IgD-negative memory B cell (primary cell): ENCODE data around the gene MEIS1. TPM values are rescaled to one million over a fixed set of nuclear protein-coding genes. Genes with fewer than 3 reads are reported as not detected.
"Not testable (repeated sequence)": the region's sequence is repeated elsewhere in the genome, so short reads cannot be mapped to it uniquely, and the experiment has no call there.

ENCODE experiments used
- H3K27ac Mint-ChIP-seq, 3 donors: one replicate each; pipeline ENCODE4 v1.8.0; 2020 to 2022; ENCODE audit warnings: mild to moderate bottlenecking in 3 of 3, mixed read lengths in 3 of 3, moderate library complexity in 1 of 3
- H3K27me3 Mint-ChIP-seq: one replicate; pipeline ENCODE4 v1.8.0; 2021; ENCODE audit warnings: mixed read lengths
- H3K36me3 Mint-ChIP-seq: one replicate; pipeline ENCODE4 v1.8.0; 2020; ENCODE audit warnings: mild to moderate bottlenecking, mixed read lengths
- H3K4me1 Mint-ChIP-seq, 3 donors: one replicate each; pipeline ENCODE4 v1.8.0; 2020 to 2022; ENCODE audit warnings: mixed read lengths in 3 of 3, mild to moderate bottlenecking in 1 of 3
- H3K4me3 Mint-ChIP-seq, 4 donors: one replicate each; pipeline ENCODE4 v1.8.0; 2020 to 2022; ENCODE audit warnings: mild to moderate bottlenecking in 4 of 4, mixed read lengths in 4 of 4, moderate library complexity in 3 of 4
- H3K9me3 Mint-ChIP-seq, 3 donors: one replicate each; pipeline ENCODE4 v1.8.0; 2020 to 2021; ENCODE audit warnings: mixed read lengths in 3 of 3, mild to moderate bottlenecking in 1 of 3
- polyA plus RNA-seq: library from polyadenylated mRNA; unstranded; fragments of 300-500 nt; fragmentation: Illumina TruSeq; gene quantifications from one replicate; pipeline ENCODE4 v1.2.3, GENCODE V29; 2021

Gene MEIS1
- polyA plus RNA-seq, 1 donor from 2014 or later: 0.33 TPM

- H3K4me1 Mint-ChIP-seq: no peaks in the 10 kb centered on the region
- no peaks in the 10 kb centered on the region for H3K27me3 Mint-ChIP-seq
- no peaks in the 10 kb centered on the region for H3K36me3 Mint-ChIP-seq
- no peak overlapping the region for H3K27ac Mint-ChIP-seq
- peaks cover 0 to 2% (median 0%) of the 10 kb centered on the region in 3 donors for H3K9me3 Mint-ChIP-seq
- H3K4me3 Mint-ChIP-seq: no peak overlapping the region
These were observed 28.4 kb downstream of the MEIS1 start for GRCh38 chr2:66463206-66463755.

- no peaks in the 10 kb centered on the region for H3K27me3 Mint-ChIP-seq
- no peak overlapping the region for H3K27ac Mint-ChIP-seq
- H3K36me3 Mint-ChIP-seq: no peaks in the 10 kb centered on the region
- H3K9me3 Mint-ChIP-seq: no peaks in the 10 kb centered on the region
- H3K4me3 Mint-ChIP-seq: no peak overlapping the region
- peaks cover 0 to 4% (median 0%) of the 10 kb centered on the region in 3 donors for H3K4me1 Mint-ChIP-seq
These were observed 30.2 kb downstream of the MEIS1 start for GRCh38 chr2:66464930-66465637.

GRCh38 chr2:66466433-66466832, 31.5 kb downstream of the MEIS1 start:
- no peaks in the 10 kb centered on the region for H3K27me3 Mint-ChIP-seq
- peaks cover 0 to 6% (median 0%) of the 10 kb centered on the region in 3 donors for H3K4me1 Mint-ChIP-seq
- H3K27ac Mint-ChIP-seq: no peak overlapping the region
- H3K36me3 Mint-ChIP-seq: no peaks in the 10 kb centered on the region
- H3K4me3 Mint-ChIP-seq: no peak overlapping the region
- H3K9me3 Mint-ChIP-seq: no peaks in the 10 kb centered on the region

DNA sequence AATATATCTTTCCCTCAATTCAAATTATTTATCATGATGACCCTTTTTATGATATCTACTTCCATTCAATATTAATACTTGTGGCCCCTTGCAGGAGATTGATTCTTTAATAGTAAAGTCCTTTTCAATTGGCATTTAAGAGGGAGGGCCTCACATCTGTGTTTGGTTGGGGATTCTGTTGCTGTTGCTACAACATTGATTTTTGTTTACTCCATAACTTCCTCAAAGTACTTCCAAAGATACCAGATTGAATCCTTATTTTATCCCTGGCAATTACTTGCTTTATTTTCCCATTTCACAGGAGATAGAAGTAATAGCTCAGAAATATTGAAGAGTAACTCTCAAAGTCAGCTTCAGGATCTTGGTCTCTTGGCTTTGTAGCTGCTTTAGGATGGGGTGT, 32.8 kb downstream of the MEIS1 start:
- Mint-ChIP-seq H3K27ac (no peak overlapping the region), H3K36me3 (no peaks in the 10 kb centered on the region), H3K9me3 (no peaks in the 10 kb centered on the region), H3K27me3 (no peaks in the 10 kb centered on the region), H3K4me3 (no peak overlapping the region), H3K4me1 (peaks cover 0 to 6% (median 0%) of the 10 kb centered on the region in 3 donors)

- Mint-ChIP-seq H3K9me3 (no peaks in the 10 kb centered on the region), H3K27ac (no peak overlapping the region), H3K36me3 (no peaks in the 10 kb centered on the region), H3K4me1 (peaks cover 0 to 6% (median 0%) of the 10 kb centered on the region in 3 donors), H3K4me3 (no peak overlapping the region), H3K27me3 (peaks cover 2% of the 10 kb centered on the region)
These were observed 34.4 kb downstream of the MEIS1 start for GRCh38 chr2:66469214-66469902.

DNA sequence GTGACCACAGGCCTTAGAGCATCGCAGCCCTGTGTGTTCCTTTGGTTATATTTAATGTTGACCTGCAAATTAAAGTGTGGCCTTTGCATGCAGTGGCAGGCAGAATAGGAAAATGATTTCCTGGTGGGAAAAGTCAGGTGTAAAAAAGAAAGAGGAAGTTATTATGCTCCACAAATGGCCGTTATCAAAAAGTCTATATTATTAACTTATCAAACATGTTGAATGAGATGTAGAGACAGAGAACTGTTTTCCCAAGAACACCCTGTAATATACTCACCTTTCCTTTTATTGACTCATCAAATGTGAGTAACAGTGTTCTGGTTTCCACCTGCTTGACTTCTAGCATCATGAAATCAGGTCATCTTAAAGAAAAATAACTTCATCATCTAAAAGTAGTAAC, 35.3 kb downstream of the MEIS1 start:
- no peak overlapping the region for H3K4me3 Mint-ChIP-seq

GRCh38 chr2:66472225-66472843, 37.4 kb downstream of the MEIS1 start:
- Mint-ChIP-seq H3K4me3 (no peak overlapping the region), H3K4me1 (peaks cover 0 to 6% (median 0%) of the 10 kb centered on the region in 3 donors), H3K9me3 (no peaks in the 10 kb centered on the region), H3K27me3 (peaks cover 2% of the 10 kb centered on the region), H3K27ac (no peak overlapping the region), H3K36me3 (no peaks in the 10 kb centered on the region)

More for the DNA sequence above, 35.3 kb downstream of the MEIS1 start:
- Mint-ChIP-seq H3K27me3 (peaks cover 2% of the 10 kb centered on the region), H3K4me1 (peaks cover 0 to 6% (median 0%) of the 10 kb centered on the region in 3 donors), H3K9me3 (no peaks in the 10 kb centered on the region), H3K36me3 (no peaks in the 10 kb centered on the region), H3K27ac (no peak overlapping the region)

GRCh38 chr2:66477135-66477842, 42.4 kb downstream of the MEIS1 start:
- H3K4me1 Mint-ChIP-seq: no peaks in the 10 kb centered on the region
- no peak overlapping the region for H3K4me3 Mint-ChIP-seq
- H3K9me3 Mint-ChIP-seq: no peaks in the 10 kb centered on the region
- peaks cover 4% of the 10 kb centered on the region for H3K27me3 Mint-ChIP-seq
- H3K36me3 Mint-ChIP-seq: no peaks in the 10 kb centered on the region
- H3K27ac Mint-ChIP-seq: no peak overlapping the region

DNA sequence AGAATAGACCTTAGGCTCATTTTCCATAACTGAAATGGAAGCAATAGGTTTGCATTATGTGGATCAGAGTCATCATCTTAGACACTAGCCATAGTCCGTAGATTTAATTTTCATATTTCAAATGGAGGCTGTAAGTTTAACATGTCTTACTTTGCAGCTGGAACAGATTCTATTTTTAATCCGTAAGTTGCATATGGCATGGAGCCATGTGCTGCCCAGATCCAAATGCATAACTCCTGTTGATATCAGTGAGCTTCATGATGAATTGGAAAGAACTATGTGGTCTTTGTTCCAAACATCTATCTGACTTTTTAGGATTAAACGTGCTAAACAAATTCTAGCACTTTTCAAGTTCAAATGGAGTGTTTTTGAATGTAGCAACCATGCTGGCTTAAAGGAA, 43.4 kb downstream of the MEIS1 start:
- H3K27me3 Mint-ChIP-seq: peaks cover 4% of the 10 kb centered on the region
- H3K27ac Mint-ChIP-seq: no peak overlapping the region
- H3K36me3 Mint-ChIP-seq: no peaks in the 10 kb centered on the region
- no peaks in the 10 kb centered on the region for H3K9me3 Mint-ChIP-seq
- no peaks in the 10 kb centered on the region for H3K4me1 Mint-ChIP-seq
- no peak overlapping the region for H3K4me3 Mint-ChIP-seq

DNA sequence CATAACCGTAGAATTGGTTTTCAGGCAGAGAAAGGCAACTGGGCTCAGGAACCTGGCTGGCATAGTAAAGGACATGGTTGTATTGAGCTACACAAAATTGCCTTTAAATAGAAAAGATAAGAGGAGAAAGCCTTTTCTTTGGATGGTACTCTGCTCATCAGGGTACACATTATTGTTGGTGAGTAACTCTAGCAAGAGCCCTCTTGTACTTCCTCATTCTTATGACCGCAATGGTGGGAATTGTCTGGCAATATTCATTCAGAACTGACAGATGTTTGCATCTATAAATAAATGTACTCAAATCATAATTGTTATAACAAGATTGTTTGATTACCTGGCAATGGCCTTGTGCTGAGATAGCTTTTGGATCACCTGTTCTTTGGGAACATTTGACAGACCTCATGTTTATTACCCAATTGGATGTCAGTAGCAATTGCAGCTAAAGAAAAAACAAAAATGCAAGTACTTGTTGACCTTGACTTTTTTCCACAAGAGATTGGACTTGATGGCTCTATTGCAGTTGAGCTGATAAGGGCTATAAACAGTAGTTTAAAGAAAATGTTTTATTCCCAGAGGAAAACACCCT, 43.9 kb downstream of the MEIS1 start:
- no peak overlapping the region for H3K4me3 Mint-ChIP-seq
- no peak overlapping the region for H3K27ac Mint-ChIP-seq
- H3K27me3 Mint-ChIP-seq: peaks cover 4% of the 10 kb centered on the region
- no peaks in the 10 kb centered on the region for H3K4me1 Mint-ChIP-seq
- no peaks in the 10 kb centered on the region for H3K9me3 Mint-ChIP-seq
- H3K36me3 Mint-ChIP-seq: no peaks in the 10 kb centered on the region

DNA sequence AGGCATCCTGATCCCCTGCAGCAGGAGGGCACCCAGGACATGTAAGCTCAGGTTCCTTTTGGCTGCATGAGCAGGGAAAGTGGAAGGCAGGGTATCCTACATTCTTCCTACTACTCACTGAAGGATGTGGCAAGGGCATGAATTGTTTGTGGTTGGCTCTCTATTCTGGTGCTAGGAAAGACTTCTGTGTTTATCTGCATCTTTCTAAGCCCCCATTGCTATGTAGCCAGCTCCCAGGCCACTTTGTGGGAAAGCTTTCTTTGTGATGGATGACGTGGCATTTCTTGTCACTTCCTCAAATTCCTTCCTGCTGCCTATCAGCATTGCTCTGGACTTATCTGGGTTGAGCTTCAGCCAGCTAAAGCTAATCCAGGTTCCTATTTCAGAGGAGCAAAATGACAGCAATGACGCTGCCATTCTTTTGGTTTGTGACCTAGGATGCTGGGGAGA, 46.2 kb downstream of the MEIS1 start:
- no peak overlapping the region for H3K4me3 Mint-ChIP-seq
- no peaks in the 10 kb centered on the region for H3K36me3 Mint-ChIP-seq
- H3K27ac Mint-ChIP-seq: no peak overlapping the region
- H3K9me3 Mint-ChIP-seq: peaks cover 0 to 4% (median 0%) of the 10 kb centered on the region in 3 donors
- H3K27me3 Mint-ChIP-seq: peaks cover 1% of the 10 kb centered on the region
- no peaks in the 10 kb centered on the region for H3K4me1 Mint-ChIP-seq

DNA sequence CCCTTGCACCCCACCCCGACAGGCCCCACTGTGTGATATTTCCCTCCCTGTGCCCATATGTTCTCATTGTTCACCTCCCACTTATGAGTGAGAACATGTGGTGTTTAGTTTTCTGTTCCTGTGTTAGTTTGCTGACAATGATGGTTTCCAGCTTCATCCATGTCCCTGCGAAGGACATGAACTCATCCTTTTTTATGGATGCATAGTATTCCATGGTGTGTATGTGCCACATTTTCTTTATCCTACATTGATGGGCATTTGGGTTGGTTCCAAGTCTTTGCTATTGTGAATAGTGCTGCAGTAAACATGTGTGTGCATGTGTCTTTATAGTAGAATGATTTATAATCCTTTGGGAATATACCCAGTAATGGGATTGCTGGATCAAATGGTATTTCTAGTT, 50.3 kb downstream of the MEIS1 start:
- H3K9me3 Mint-ChIP-seq, H3K4me1 Mint-ChIP-seq, H3K4me3 Mint-ChIP-seq: not testable (repeated sequence)

DNA sequence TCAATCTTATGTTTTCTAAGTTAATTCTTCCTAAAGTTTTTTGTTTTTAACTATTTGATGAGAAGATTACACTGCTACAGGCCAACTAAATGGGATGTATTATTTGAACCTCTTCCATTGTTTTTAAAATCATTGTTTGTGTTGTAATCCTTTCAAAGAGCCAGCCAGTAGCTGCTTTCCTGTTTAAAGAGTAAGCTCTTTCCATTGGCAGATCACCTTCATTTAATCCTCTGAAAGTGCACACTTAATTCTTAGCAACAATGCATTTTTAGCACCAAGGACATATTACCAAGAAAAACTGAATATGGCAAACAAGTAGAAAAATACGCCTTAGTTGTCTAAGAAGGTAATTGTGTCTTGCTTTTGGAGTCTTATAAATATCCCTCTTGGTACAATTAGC, 54.0 kb downstream of the MEIS1 start:
- H3K27ac Mint-ChIP-seq: no peak overlapping the region

More for the DNA sequence above, 50.3 kb downstream of the MEIS1 start:
- not testable (repeated sequence) for H3K27me3 Mint-ChIP-seq, H3K27ac Mint-ChIP-seq, H3K36me3 Mint-ChIP-seq

GRCh38 chr2:66489436-66489835, 54.5 kb downstream of the MEIS1 start:
- H3K27me3 Mint-ChIP-seq: peaks cover 4% of the 10 kb centered on the region
- no peak overlapping the region for H3K27ac Mint-ChIP-seq

More for the DNA sequence above, 54.0 kb downstream of the MEIS1 start:
- Mint-ChIP-seq H3K9me3 (peaks cover 0 to 7% (median 0%) of the 10 kb centered on the region in 3 donors), H3K4me1 (no peaks in the 10 kb centered on the region), H3K4me3 (no peak overlapping the region), H3K27me3 (peaks cover 4% of the 10 kb centered on the region), H3K36me3 (no peaks in the 10 kb centered on the region)

More at GRCh38 chr2:66489436-66489835, 54.5 kb downstream of the MEIS1 start:
- Mint-ChIP-seq H3K36me3 (no peaks in the 10 kb centered on the region), H3K4me3 (no peak overlapping the region), H3K9me3 (peaks cover 0 to 7% (median 0%) of the 10 kb centered on the region in 3 donors), H3K4me1 (no peaks in the 10 kb centered on the region)
